Measurements from ENCODE around the gene HEXIM1. TPM values are rescaled to one million over a fixed set of nuclear protein-coding genes. Genes with fewer than 3 reads are reported as not detected.
A peak's percentile ranks its signal among the peaks of the same experiment; 100 is the strongest.
"Not testable (repeated sequence)": the region's sequence is repeated elsewhere in the genome, so short reads cannot be mapped to it uniquely, and the experiment has no call there.

Gene HEXIM1
- total and polyA plus RNA-seq, 4 experiments from 2014 or later, result 2.8 to 30.8 (median 17.3) TPM

- no peak overlapping the region for H3K27ac Mint-ChIP-seq
- peak in 1 of 5 donors; percentile 4 for DNase-seq
- no peak overlapping the region for H3K4me3 Mint-ChIP-seq
- POLR2A ChIA-PET (ENCODE audit: partially characterized antibody), result no interaction called here
- H3K9me3 Mint-ChIP-seq, result no peaks in the 10 kb centered on the region
- Histone ChIP-seq H3K27me3 (ENCODE audit: insufficient read depth, low read length) (no peaks in the 10 kb centered on the region), H3K9me3 (ENCODE audit: control insufficient read depth in 1 of 2, low read length in 2 of 2) (no peaks in the 10 kb centered on the region), H3K36me3 (ENCODE audit: insufficient read depth, low read length) (no peaks in the 10 kb centered on the region), H3K27ac (ENCODE audit: low read depth, low read length) (no peak overlapping the region), H3K4me1 (ENCODE audit: insufficient read depth, low read length) (peaks cover 5% of the 10 kb centered on the region), H3K4me3 (ENCODE audit: low read length in 2 of 2) (no peak overlapping the region)
- H3K27me3 Mint-ChIP-seq, result no peaks in the 10 kb centered on the region
- intact Hi-C loops (cut with micrococcal nuclease), result no loop called here
- no peaks in the 10 kb centered on the region for H3K36me3 Mint-ChIP-seq
- H3K4me1 Mint-ChIP-seq, result peaks cover 0 to 8% (median 1%) of the 10 kb centered on the region in 4 donors
- CTCF ChIA-PET (ENCODE audit: partially characterized antibody), result interaction anchor here (4.2 kb wide), 1 partner anchor 15 kb away, joined by 15 read pairs; the partner anchor contains the start of gene ACBD4
These were observed 27.7 kb upstream of the HEXIM1 start for GRCh38 chr17:45120558-45120957.

DNA sequence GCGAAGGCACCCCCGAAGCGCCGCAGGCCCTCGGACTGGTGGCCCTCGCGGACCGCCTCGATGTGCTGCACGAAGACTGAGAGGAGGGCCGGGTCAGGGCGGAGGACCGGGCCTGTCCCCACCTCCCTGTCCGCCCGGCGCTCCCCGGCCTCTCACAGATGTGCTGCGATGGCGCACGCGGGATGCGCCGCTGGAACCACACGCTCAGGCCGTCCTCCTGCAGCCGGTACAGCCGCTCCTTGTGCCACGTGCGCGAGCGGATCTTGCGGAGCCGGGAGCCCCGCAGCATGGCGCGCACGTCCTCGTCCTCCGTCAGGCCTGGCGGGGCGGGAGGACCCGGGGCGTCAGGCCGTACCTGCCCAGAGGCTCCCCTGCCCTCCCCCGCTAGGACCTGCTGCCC lies 27.2 kb upstream of the HEXIM1 start:
- POLR2A ChIA-PET (ENCODE audit: partially characterized antibody), result no interaction called here
- Histone ChIP-seq H3K27me3 (ENCODE audit: insufficient read depth, low read length) (no peaks in the 10 kb centered on the region), H3K9me3 (ENCODE audit: control insufficient read depth in 1 of 2, low read length in 2 of 2) (no peaks in the 10 kb centered on the region), H3K4me1 (ENCODE audit: insufficient read depth, low read length) (peaks cover 5% of the 10 kb centered on the region), H3K27ac (ENCODE audit: low read depth, low read length) (no peak overlapping the region), H3K4me3 (ENCODE audit: low read length in 2 of 2) (no peak overlapping the region), H3K36me3 (ENCODE audit: insufficient read depth, low read length) (no peaks in the 10 kb centered on the region)
- no peaks in the 10 kb centered on the region for H3K9me3 Mint-ChIP-seq
- intact Hi-C loops (cut with micrococcal nuclease), result no loop called here
- CTCF ChIA-PET (ENCODE audit: partially characterized antibody), result no interaction called here
- H3K4me1 Mint-ChIP-seq, result peaks cover 0 to 8% (median 1%) of the 10 kb centered on the region in 4 donors
- no peak overlapping the region for H3K4me3 Mint-ChIP-seq
- H3K27ac Mint-ChIP-seq, result no peak overlapping the region
- no peak for DNase-seq
- no peaks in the 10 kb centered on the region for H3K36me3 Mint-ChIP-seq
- no peaks in the 10 kb centered on the region for H3K27me3 Mint-ChIP-seq

GRCh38 chr17:45123076-45123770 lies 25.1 kb upstream of the HEXIM1 start:
- H3K36me3 ChIP-seq (ENCODE audit: insufficient read depth, low read length), result no peaks in the 10 kb centered on the region
- no peaks in the 10 kb centered on the region for H3K36me3 Mint-ChIP-seq
- CTCF ChIA-PET (ENCODE audit: partially characterized antibody), result interaction anchor here (1.0 to 5.1 kb wide), 2 partner anchors 12 to 75 kb away, joined by 4 to 17 read pairs; partner anchors contain the start of gene ACBD4
- peaks cover 5% of the 10 kb centered on the region for H3K4me1 ChIP-seq (ENCODE audit: insufficient read depth, low read length)
- no peak overlapping the region for H3K27ac ChIP-seq (ENCODE audit: low read depth, low read length)
- no peak overlapping the region for H3K4me3 Mint-ChIP-seq
- peak overlapping the region in 1 of 7 donors; percentile 35 for H3K27ac Mint-ChIP-seq
- H3K27me3 ChIP-seq (ENCODE audit: insufficient read depth, low read length), result no peaks in the 10 kb centered on the region
- peaks cover 0 to 8% (median 1%) of the 10 kb centered on the region in 4 donors for H3K4me1 Mint-ChIP-seq
- no peak overlapping the region for H3K4me3 ChIP-seq (ENCODE audit: low read length in 2 of 2)
- H3K27me3 Mint-ChIP-seq, result no peaks in the 10 kb centered on the region
- H3K9me3 ChIP-seq (ENCODE audit: control insufficient read depth in 1 of 2, low read length in 2 of 2), result no peaks in the 10 kb centered on the region
- H3K9me3 Mint-ChIP-seq, result no peaks in the 10 kb centered on the region
- POLR2A ChIA-PET (ENCODE audit: partially characterized antibody), result no interaction called here
- intact Hi-C loops (cut with micrococcal nuclease), result no loop called here
- peak in 1 of 5 donors; percentile 19 for DNase-seq

GRCh38 chr17:45123930-45124796 lies 24.1 kb upstream of the HEXIM1 start:
- Mint-ChIP-seq H3K36me3 (no peaks in the 10 kb centered on the region), H3K4me3 (peak overlapping the region in 1 of 8 donors; percentile 31)
- H3K27me3 ChIP-seq (ENCODE audit: insufficient read depth, low read length), result no peaks in the 10 kb centered on the region

GRCh38 chr17:45124797-45125122 lies 23.5 kb upstream of the HEXIM1 start:
- DNase-seq; H3K4me3 ChIP-seq (ENCODE audit: low read length in 2 of 2); POLR2A ChIA-PET (ENCODE audit: partially characterized antibody); H3K4me3 Mint-ChIP-seq; H3K27me3 ChIP-seq (ENCODE audit: insufficient read depth, low read length); H3K36me3 Mint-ChIP-seq; H3K36me3 ChIP-seq (ENCODE audit: insufficient read depth, low read length); intact Hi-C loops (cut with micrococcal nuclease); H3K9me3 ChIP-seq (ENCODE audit: control insufficient read depth in 1 of 2, low read length in 2 of 2); H3K27me3 Mint-ChIP-seq; H3K27ac Mint-ChIP-seq; H3K9me3 Mint-ChIP-seq; H3K27ac ChIP-seq (ENCODE audit: low read depth, low read length); H3K4me1 ChIP-seq (ENCODE audit: insufficient read depth, low read length); H3K4me1 Mint-ChIP-seq: not testable (repeated sequence)
- CTCF ChIA-PET (ENCODE audit: partially characterized antibody), result interaction anchor here (0.8 to 5.1 kb wide), 2 partner anchors 10 to 73 kb away, joined by 3 to 17 read pairs; partner anchors contain the start of gene ACBD4

More at GRCh38 chr17:45123930-45124796, 24.1 kb upstream of the HEXIM1 start:
- Histone ChIP-seq H3K27ac (ENCODE audit: low read depth, low read length) (no peak overlapping the region), H3K36me3 (ENCODE audit: insufficient read depth, low read length) (no peaks in the 10 kb centered on the region), H3K4me1 (ENCODE audit: insufficient read depth, low read length) (peaks cover 5% of the 10 kb centered on the region), H3K4me3 (ENCODE audit: low read length in 2 of 2) (no peak overlapping the region), H3K9me3 (ENCODE audit: control insufficient read depth in 1 of 2, low read length in 2 of 2) (no peaks in the 10 kb centered on the region)
- no peaks in the 10 kb centered on the region for H3K27me3 Mint-ChIP-seq
- H3K4me1 Mint-ChIP-seq, result peaks cover 0 to 8% (median 1%) of the 10 kb centered on the region in 4 donors
- CTCF ChIA-PET (ENCODE audit: partially characterized antibody), result interaction anchor here (1.0 to 5.1 kb wide), 2 partner anchors 11 to 74 kb away, joined by 4 to 17 read pairs; partner anchors contain the start of gene ACBD4
- peak overlapping the region in 1 of 7 donors; percentile 25 for H3K27ac Mint-ChIP-seq
- peak in 1 of 5 donors; percentile 50 for DNase-seq
- POLR2A ChIA-PET (ENCODE audit: partially characterized antibody), result no interaction called here
- intact Hi-C loops (cut with micrococcal nuclease), result no loop called here
- no peaks in the 10 kb centered on the region for H3K9me3 Mint-ChIP-seq

GRCh38 chr17:45125509-45125908 lies 22.8 kb upstream of the HEXIM1 start:
- intact Hi-C loops (cut with micrococcal nuclease), result no loop called here
- Histone ChIP-seq H3K36me3 (ENCODE audit: insufficient read depth, low read length) (no peaks in the 10 kb centered on the region), H3K9me3 (ENCODE audit: control insufficient read depth in 1 of 2, low read length in 2 of 2) (no peaks in the 10 kb centered on the region), H3K4me1 (ENCODE audit: insufficient read depth, low read length) (peaks cover 5% of the 10 kb centered on the region), H3K4me3 (ENCODE audit: low read length in 2 of 2) (no peak overlapping the region), H3K27ac (ENCODE audit: low read depth, low read length) (no peak overlapping the region), H3K27me3 (ENCODE audit: insufficient read depth, low read length) (no peaks in the 10 kb centered on the region)
- DNase-seq, result no peak
- POLR2A ChIA-PET (ENCODE audit: partially characterized antibody), result no interaction called here
- Mint-ChIP-seq H3K27me3 (no peaks in the 10 kb centered on the region), H3K9me3 (no peaks in the 10 kb centered on the region), H3K27ac (no peak overlapping the region), H3K4me3 (no peak overlapping the region), H3K4me1 (peaks cover 0 to 8% (median 1%) of the 10 kb centered on the region in 4 donors), H3K36me3 (no peaks in the 10 kb centered on the region)
- CTCF ChIA-PET (ENCODE audit: partially characterized antibody), result interaction anchor here (0.8 to 5.1 kb wide), 2 partner anchors 10 to 72 kb away, joined by 3 to 17 read pairs; partner anchors contain the start of gene ACBD4

DNA sequence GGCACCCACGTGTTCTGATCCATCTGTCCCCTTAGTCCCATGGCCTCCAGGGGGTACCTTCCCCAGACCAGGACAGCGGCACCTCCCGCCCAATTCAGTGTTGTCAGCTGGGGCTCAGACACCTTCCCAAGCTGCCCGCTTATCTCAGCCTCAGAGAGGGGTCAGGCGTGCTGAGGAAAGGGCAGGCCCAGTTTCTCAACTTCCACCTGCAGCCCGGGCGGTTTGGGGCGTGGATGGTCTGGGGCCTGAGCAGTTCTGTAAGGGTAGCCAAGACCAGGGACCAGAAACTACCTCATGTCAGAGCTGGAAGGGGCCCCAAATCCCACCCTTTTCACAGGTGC lies 21.1 kb upstream of the HEXIM1 start:
- Histone ChIP-seq H3K36me3 (ENCODE audit: insufficient read depth, low read length) (no peaks in the 10 kb centered on the region), H3K9me3 (ENCODE audit: control insufficient read depth in 1 of 2, low read length in 2 of 2) (no peaks in the 10 kb centered on the region), H3K27ac (ENCODE audit: low read depth, low read length) (no peak overlapping the region), H3K4me3 (ENCODE audit: low read length in 2 of 2) (no peak overlapping the region), H3K27me3 (ENCODE audit: insufficient read depth, low read length) (no peaks in the 10 kb centered on the region), H3K4me1 (ENCODE audit: insufficient read depth, low read length) (peaks cover 11% of the 10 kb centered on the region)
- intact Hi-C loops (cut with micrococcal nuclease), result no loop called here
- ChIA-PET POLR2A (ENCODE audit: partially characterized antibody) (no interaction called here), CTCF (ENCODE audit: partially characterized antibody) (interaction anchor here (5.1 kb wide), 1 partner anchor 8 kb away, joined by 17 read pairs; the partner anchor contains the start of gene ACBD4)
- Mint-ChIP-seq H3K4me3 (no peak overlapping the region), H3K9me3 (no peaks in the 10 kb centered on the region), H3K4me1 (peaks cover 0 to 12% (median 1%) of the 10 kb centered on the region in 4 donors), H3K27ac (no peak overlapping the region), H3K36me3 (no peaks in the 10 kb centered on the region), H3K27me3 (no peaks in the 10 kb centered on the region)
- DNase-seq, result no peak

Data from CD4-positive, alpha-beta memory T cell (primary cell).